ENCODE measurements around the gene KIF26A.

KIF26A gene

DNA sequence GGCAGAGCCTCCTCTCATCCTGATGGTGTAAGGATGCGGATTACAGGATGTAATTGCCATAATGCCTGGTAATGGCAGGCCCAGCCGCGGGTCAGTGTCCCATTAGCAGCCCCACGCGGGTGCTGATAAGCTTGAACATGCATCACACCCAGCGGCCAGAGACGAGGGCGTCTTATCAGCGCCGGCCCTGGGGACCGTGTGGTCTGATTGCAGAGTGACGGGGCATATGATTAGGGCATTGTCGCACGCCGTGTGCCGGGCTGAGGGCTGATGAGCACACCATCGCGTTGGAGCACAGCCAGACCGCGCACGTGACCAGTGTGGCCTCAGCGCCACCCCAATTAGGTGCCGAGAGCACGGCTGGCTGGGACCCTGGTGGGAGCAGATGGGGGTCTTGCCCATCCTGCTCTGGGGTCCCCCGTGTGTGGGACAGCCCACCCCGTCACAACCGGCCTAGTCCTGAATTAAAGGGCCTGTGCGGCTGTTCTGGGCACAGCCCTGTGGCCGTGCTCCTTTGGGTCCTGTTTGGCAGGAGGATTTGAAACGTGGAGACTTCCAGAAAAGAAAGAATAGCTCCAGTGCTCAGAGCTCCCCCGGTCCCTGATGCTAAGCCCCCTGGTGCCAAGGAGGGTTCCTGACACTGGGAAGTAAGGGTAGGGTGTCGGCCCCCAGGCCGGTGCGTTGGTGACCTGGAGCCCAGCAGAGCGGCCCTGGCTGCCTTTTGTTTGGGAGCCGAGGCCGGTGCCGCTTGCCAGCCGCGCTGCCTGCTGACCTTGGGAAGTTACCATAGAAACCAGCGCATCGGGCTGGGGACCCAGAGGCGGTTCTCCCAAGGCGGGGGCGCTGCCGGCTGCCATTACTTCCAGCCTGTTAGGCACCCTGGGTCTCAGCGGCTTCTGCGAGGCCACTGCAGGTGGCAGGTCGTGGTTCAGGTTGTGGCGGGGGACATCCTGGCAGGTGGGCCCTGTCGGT, 20.7 kb downstream of the KIF26A start:
- no peak for DNase-seq (ENCODE audit: low read depth)

DNA sequence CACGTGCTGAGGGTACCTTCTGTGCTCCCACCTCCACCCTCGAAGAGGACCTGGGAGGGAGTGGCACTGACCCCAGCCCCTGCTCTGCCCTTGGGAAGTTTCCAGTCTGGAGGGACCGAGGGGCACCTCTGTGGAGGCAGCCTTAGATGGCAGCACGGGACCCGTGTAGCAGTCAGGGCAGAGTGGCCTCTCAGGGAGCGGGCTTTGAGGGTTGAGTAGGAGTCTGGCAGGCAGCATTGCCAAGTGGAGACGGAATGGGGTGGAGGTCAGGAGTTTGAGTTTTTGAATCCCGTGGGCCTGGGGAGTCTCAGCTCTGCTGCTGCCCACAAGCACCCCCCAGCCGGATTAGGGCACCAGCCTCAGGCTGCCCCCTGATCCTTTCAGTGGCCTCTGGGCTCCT, 21.6 kb downstream of the KIF26A start:
- DNase-seq (ENCODE audit: low read depth) = no peak

DNA sequence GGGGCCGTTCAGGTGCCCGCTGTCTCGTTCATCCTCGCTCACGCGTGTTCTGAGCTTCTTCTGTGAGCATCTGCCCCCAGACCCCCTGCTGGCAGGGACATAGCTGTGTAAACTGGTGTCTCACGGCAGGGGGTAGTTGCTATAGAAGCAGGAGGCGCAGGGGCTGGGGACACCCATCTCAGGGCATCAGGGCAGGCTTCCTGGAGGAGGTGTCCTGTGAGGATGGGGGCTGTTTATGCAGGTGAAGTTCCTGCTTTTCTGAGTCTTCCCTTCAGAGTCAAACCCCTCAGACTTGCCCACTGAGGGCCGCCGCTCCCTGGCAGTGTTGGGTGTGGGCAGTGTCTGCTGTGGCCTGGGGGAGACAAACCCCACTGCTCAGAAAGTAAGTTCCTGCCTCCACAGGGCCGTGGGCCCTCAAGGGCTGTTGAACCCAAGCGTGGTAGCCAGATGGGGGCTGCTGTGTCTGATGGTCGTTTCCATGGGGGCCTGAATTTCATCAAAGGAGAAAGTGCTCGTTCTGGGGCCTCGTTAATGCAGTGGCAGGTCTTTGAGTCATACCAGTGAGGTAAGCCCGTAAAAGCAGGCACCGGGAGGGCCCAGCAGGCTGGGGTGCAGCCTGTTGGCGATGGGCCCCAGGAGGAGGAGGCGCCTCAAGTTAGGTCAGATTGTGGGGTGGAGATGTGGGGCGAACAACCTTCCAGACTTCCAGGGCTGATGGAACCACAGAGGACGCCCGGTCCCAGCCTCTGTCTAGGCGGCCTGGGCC, 23.4 kb downstream of the KIF26A start:
- no peak for DNase-seq (ENCODE audit: low read depth)

DNA sequence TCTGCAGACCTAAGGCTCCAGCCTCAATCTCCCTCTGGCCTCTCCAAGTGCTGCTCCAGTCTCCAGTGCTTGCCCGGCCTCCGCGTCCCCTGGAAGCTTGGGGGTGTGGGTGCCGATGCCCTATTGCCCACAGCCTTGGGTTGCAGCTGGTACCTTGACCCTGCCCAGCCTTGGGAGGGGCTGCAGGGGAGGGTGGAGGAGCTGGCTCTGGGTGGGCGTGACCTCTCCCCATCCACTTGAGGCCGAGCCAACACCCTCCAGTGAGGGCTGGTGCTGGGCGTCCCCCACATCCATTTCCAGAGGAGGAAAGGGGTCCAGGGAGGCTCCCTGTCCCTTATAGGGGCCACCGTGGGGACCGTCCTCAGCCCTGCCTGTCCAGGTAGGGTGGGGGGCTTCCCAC, 24.1 kb downstream of the KIF26A start:
- no peak for DNase-seq (ENCODE audit: low read depth)

DNA sequence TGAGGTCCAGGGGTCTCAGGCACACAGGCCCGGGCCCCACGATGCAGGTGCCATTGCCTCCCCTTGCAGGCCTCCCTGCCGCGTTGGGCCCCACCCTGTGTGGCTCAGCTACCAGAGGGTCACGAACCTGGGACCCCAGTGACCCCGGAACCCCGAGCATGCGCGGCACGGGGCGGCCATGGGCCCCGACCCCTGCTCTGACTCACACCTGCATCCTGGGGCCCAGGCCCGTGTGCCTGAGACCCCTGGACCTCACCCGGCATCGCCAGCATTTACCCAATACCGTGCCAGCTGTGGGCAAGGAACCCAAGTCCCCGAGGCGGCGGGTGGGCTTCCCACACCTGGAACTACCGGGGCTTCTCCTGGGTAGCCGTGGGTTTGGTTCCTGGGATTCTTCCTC, 25.2 kb downstream of the KIF26A start:
- DNase-seq (ENCODE audit: low read depth) = no peak

DNA sequence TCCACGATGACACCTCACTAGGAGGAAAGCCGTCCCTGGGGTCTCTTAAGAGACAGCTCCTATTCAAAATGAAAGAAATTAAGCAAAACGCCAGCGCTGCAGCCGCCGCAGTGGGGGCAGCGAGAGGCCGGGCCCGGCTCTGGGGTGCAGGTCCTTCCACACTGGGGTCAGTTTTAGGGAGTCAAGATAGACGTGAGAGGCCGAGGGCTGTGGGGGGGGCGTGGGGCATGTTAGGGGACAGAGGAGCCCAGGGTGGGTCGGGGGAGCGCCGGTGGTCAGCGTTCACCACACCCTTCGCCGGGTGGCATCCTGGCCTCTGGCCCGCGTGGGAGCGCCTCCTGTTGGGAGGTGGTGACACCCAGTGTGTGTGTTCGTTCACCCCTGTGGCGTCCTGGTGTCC, 25.7 kb downstream of the KIF26A start:
- DNase-seq (ENCODE audit: low read depth) = no peak

DNA sequence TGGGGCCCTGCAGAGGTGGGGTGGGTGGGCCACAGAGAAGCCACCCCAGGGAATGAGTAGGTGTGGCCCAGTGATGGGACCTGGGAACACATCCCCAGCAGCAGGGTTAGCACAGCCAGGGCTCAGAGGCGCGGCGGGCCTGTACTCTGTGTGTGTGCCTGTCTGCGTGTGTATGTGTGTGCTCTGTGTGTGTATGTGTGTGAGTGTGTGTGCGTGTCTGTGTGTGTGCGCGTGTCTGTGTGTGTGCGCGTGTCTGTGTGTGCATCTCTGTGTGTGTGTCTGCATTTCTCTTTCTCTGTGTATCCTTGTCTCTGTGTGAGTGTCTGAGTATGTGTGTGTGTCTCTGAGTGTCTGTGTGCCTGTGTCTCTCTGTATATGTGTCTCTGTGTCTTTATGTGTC, 26.1 kb downstream of the KIF26A start:
- no peak for DNase-seq (ENCODE audit: low read depth)

DNA sequence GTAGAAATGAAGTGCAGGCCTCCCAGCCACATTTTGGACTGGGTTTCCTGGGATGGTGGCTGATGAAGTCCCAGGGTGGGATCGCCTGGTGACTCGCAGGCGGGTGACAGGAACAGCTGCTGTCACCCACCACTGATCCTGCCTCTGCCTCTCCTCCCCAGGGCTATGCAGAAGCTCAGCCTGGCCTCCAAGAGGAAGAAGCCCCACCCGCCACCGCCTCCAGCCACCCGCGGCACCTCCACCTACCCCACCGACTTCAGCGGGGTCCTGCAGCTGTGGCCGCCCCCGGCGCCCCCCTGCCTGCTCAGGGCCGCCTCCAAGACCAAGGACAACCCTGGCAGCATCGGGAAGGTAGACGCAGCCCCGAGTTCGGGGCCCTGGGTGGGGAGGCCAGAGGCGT, 28.3 kb downstream of the KIF26A start:
- no peak for DNase-seq (ENCODE audit: low read depth)

DNA sequence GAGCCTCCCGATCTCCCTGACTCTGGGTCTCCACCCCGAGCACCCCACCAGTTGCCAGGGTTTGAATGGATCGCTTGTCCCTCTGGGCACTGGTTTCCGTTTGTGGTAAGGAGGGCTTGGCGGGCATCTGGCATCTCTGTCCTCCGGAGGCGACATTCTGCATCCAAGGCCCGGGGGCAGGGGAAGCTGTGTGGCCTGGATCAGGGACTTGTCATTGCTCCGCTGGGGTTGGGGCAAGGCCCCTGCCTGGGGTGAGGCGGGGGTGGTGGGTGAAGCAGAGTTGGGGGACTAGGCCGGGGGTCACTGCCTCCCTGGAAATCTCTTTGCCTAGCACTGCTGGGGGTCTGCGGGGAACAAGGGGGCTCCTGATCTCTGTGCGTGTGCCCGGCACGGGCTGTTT, 30.2 kb downstream of the KIF26A start:
- no peak for DNase-seq (ENCODE audit: low read depth)

DNA sequence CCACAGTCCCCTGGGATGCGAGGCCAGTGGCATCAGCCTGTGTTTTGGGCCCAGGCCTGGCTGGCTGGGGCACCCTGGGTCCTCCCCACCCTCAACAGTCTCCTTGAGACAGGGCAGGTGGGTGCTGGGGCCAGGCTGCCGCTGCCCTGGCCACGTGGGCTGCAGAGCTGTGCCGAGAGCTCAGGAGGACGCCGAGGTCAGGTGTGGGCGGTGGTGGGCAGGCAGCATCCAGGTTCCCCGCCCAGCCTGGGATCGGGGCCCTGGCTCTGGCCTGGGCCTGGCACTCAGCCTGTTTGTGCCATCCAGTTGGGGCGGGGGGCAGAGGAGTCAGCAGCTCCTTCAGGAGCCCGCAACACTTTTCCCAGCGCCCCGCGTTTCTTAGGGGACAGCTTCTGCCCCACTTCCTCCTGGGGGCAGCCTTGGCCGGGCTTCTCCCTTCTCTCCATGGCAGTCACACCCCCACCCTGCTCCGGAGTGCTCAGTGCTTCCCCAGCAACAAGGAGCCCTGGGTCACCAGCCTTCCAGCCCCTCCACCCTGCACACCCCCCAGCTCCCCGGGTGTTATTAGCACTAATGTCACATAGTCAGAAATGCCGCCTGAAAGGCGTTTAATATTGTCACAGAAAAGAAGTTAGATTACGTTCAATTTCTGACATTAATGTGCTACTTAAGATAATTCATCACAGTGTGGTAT, 30.8 kb downstream of the KIF26A start:
- DNase-seq (ENCODE audit: low read depth) = no peak

DNA sequence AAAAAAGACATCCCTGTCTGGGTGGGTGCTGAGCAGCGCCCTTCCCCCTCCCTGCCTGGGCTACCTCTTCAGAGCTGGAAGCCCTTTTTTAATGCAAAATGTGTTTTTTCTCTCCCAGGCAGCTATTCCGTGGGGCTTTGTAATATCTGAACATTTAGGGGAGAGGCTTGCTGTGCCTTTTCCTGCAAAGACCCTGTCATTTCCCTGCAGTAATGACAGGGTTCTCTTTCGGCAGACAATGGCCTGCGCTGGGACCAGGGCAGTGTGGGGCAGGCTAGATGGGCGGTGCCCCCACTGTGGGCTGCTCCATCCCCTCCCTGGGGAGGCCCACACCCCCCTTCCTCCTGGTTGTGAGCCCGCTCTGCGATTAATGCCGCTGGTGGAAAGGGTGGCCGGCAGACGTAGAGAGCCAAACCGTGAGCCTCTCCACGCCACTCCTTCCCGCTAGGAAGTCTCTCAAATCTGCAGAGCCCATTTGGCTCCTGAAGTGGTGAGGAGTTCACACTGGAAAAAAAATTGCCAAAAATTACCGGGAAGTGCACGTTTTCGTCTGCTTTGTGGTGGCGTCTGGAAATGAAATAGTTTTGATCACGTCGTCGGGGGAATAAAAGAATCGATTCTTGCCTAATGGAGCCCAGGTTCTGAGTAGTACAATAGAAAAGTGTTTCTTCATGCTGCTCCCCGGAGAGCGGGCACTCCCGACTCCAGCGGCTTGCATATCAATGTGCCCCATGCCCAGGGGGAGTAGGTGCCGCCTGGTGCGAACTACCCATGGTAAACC, 31.5 kb downstream of the KIF26A start:
- no peak for DNase-seq (ENCODE audit: low read depth)

DNA sequence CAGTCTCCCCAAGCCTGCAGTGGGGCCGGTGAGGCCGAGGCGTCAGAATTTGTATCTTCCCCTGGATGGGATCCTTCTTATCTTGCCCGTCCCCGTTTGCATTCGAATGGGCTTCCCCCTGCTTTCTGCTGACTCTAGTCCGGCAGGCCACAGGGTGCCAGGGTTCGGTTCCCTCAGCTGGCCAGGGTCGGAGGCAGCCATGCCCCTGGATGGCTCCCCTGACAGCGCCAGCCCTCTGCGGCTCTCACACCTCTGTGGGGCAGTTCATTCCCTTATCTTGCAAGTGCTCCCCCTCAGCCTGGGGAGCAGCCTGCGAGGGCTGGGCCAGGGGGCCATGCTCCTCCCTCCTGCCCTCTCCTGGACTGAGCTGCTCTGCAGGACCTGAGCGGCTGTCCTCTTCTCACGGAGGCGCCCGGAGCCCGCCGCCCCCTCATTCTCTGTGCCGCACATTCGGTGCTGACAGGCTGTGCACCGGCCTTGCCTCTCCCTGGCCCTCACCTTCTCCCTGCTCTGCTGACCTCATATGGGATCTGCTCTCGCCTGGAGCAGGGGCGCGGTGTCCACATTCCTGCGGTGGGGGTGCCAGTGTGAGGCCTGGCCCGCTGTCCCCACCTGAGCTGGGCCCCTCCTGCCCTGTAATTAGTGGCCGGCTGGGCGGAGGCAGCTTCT, 32.8 kb downstream of the KIF26A start:
- no peak for DNase-seq (ENCODE audit: low read depth)

DNA sequence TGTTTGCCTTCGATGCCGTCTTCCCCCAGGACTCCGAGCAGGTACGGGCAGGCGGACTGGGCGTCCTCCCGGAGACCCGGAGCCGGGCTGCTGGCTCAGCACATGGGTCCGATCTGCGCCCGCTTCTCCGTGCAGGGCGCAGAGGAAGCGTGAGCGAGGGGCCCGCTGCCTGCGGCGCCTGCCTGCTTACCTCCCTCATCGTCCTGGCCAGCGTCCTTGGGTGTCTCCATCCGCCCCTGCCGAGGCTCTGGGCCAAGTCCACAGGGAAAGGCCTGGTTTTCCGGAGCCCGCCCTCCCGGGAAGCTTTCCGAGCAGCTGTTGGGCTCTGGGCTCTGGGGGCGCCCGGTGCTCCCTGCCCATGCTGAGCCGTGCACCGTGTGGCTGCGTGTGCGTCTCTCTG, 33.5 kb downstream of the KIF26A start:
- no peak for DNase-seq (ENCODE audit: low read depth)

DNA sequence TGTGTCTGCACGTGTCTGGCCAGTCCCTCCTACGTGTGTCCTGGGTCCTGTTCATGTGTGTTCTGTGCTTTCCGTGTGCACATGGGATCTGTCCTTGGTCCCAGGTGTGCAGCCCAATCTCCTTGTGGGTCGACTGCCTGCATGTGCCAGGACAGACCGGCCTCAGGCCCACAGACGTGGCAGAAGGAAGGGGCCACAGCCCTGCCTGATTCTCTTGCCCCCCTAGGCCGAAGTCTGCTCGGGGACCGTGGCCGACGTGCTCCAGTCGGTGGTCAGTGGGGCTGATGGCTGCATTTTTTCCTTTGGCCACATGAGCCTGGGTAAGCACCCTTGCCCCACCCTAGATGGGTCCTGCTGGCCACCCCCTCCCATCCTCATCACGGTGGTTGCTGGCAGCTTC, 34.0 kb downstream of the KIF26A start:
- no peak for DNase-seq (ENCODE audit: low read depth)

DNA sequence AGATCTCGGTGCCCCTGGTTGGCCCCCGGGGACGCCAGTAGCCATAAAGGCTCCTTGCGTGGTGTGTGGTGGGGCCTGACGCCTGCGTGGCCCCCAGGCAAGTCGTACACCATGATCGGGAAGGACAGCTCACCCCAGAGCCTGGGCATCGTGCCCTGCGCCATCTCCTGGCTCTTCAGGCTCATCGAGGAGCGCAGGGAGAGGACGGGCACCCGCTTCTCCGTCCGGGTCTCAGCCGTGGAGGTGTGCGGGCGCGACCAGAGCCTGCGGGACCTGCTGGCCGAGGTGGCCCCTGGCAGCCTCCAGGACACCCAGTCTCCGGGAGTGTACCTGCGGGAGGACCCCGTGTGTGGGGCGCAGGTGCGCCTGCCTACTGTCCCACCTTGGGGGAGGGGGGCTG, 34.5 kb downstream of the KIF26A start:
- DNase-seq (ENCODE audit: low read depth) = no peak

DNA sequence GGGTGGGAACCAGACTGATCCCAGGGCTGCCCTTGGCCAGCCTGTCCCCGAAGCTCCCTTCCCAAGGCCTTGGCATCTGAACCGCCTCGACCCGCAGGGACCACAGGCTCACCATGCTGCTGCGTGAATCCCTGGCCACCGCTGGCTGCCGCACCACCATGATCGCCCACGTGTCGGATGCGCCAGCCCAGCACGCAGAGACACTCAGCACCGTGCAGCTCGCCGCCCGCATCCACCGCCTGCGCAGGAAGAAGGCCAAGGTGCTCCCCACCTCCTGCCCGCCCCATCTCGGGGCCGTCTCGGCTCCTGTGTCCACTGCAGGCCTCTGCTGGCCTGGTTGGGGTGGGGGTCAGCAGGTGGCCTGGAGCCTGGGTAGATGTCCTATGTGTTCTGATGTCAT, 35.7 kb downstream of the KIF26A start:
- DNase-seq (ENCODE audit: low read depth) = no peak

DNA sequence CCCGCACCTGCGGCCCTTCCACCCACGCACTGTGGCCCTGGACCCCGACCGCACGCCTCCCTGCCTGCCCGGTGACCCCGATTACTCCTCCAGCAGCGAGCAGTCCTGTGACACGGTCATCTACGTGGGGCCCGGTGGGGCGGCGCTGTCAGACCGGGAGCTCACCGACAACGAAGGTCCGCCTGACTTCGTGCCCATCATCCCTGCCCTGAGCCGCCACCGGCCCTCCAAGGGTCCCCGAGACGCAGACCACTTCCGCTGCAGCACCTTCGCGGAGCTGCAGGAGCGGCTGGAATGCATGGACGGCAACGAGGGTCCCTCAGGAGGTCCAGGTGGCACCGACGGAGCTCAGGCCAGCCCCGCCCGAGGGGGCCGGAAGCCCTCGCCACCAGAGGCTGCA, 36.7 kb downstream of the KIF26A start:
- DNase-seq (ENCODE audit: low read depth) = no peak

DNA sequence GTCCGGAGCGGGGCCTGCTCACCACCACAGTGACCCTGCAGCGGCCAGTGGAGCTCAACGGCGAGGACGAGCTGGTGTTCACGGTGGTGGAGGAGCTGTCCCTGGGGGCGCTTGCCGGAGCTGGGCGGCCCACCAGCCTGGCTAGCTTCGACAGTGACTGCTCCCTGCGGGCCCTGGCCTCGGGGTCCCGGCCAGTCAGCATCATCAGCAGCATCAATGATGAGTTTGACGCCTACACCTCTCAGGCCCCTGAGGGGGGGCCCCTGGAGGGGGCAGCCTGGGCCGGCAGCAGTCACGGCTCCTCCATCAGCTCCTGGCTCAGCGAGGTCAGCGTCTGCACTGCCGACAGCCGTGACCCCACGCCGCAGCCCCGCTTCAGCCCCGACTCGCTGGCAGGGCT, 37.4 kb downstream of the KIF26A start:
- no peak for DNase-seq (ENCODE audit: low read depth)

DNA sequence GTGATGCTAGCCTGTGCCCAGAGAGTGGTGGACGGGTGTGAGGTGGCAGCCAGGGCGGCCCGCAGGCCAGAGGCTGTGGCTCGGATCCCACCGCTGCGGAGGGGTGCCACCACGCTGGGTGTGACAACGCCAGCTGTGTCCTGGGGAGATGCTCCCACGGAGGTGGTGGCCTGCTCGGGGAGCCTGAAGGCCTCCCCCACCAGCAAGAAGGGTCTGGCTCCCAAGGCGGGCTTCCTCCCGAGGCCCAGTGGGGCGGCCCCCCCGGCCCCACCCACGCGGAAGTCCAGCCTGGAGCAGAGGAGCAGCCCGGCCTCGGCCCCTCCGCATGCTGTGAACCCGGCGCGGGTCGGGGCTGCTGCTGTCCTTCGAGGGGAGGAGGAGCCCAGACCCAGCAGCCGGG, 38.2 kb downstream of the KIF26A start:
- DNase-seq (ENCODE audit: low read depth) = no peak

DNA sequence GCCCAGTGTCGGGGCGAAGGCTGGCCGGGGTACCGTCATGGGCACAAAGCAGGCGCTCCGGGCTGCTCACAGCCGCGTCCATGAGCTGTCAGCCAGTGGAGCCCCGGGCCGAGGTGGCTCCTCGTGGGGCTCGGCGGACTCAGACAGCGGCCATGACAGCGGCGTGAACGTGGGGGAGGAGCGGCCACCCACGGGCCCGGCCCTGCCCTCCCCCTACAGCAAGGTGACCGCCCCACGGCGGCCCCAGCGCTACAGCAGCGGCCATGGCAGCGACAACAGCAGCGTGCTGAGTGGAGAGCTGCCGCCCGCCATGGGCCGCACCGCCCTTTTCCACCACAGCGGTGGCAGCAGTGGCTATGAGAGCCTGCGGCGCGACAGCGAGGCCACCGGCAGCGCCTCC, 39.0 kb downstream of the KIF26A start:
- DNase-seq (ENCODE audit: low read depth) = no peak

DNA sequence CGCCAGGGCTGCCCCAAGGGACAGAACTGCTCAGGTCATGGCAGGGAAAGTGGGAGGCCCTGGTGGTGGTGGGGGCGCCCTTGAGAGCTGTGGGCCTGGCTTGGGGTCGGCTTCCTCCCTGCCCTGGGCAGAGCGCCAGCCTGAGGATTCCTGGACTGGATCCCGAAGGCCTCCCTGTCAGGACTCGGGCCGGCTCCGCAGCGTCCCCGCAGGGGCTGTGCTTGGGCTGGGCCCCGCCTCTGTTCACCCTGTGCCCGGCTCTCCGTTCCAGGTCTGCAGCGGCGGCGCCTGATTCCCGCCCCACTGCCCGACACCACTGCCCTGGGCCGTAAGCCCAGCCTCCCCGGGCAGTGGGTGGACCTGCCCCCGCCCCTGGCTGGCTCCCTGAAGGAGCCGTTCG, 39.9 kb downstream of the KIF26A start:
- DNase-seq (ENCODE audit: low read depth) = no peak

Data from stimulated activated CD8-positive, alpha-beta memory T cell treated with anti-CD3 and anti-CD28 coated beads, Interleukin-15, amount 100 ng/mL, for 1 hour (primary cell).